SK-N-SH (cell line): Measurements from ENCODE around the gene SOX8. TPM values are rescaled to one million over a fixed set of nuclear protein-coding genes. Genes with fewer than 3 reads are reported as not detected.

Experiments used
- CTCF ChIA-PET: fragments of 300-600, 350-600 bp; formaldehyde crosslinking; extraction: SDS; loops from one replicate; lab custom pipeline; 2021; lab: Yijun Ruan, JAX
- POLR2A ChIA-PET: fragments of 350-600 bp; sonication (Branson Sonifier 250); formaldehyde crosslinking; extraction: SDS; loops from one replicate; lab custom pipeline; 2020; ENCODE audit warnings: antibody characterized with exemption, inconsistent platforms; lab: Yijun Ruan, JAX
- DNase-seq: peaks from one replicate; pipeline ENCODE4 v3.0.0; 2012
- H2AFZ ChIP-seq: fragments of 200-600 bp; sonication (generic); 2 replicates; pipeline ENCODE4 v1.8.1; 2016; ENCODE audit warnings: antibody characterized with exemption, mild to moderate bottlenecking, low read depth
- H3F3A ChIP-seq: fragments of 200-600 bp; sonication (generic); replicated peaks from 2 replicates; pipeline ENCODE3; 2016; ENCODE audit warnings: antibody characterized with exemption, mild to moderate bottlenecking; ENCODE audit not compliant: insufficient read depth
- H3K27ac ChIP-seq, 2 experiments: fragments of 200-500 bp in 1 of 2; fragments of 200-600 bp in 1 of 2; sonication (Bioruptor generic) in 1 of 2; sonication (generic), shearing (Covaris generic) in 1 of 2; 2 replicates each; pipeline versions ENCODE4 v1.5.1 to v1.6.1; 2014 to 2016; ENCODE audit warnings: low read depth in 2 of 2, inconsistent platforms in 1 of 2, low read length in 1 of 2, mild to moderate bottlenecking in 1 of 2, mixed read lengths in 1 of 2
- H3K27me3 ChIP-seq: fragments of 200-600 bp; sonication (generic), shearing (Covaris generic); 2 replicates; pipeline ENCODE4 v1.6.1; 2016; ENCODE audit warnings: mixed run types; ENCODE audit not compliant: insufficient read depth
- H3K36me3 ChIP-seq, 2 experiments: fragments of 200-500 bp in 1 of 2; fragments of 200-600 bp in 1 of 2; sonication (Bioruptor generic) in 1 of 2; sonication (generic) in 1 of 2; replicated peaks in 1 of 2; 2 replicates each; pipeline versions ENCODE3 to v1.5.1; 2014 to 2016; ENCODE audit warnings: low read length in 1 of 2, mild to moderate bottlenecking in 1 of 2; ENCODE audit not compliant: insufficient read depth in 2 of 2, control insufficient read depth in 1 of 2
- H3K4me1 ChIP-seq, 2 experiments: fragments of 200-500 bp in 1 of 2; fragments of 200-600 bp in 1 of 2; sonication (Bioruptor generic) in 1 of 2; sonication (generic), shearing (Covaris generic) in 1 of 2; 2 replicates each; pipeline versions ENCODE4 v1.5.1 to v1.6.1; 2014 to 2016; ENCODE audit warnings: low read depth in 1 of 2, low read length in 1 of 2, mixed run types in 1 of 2; ENCODE audit not compliant: insufficient read depth in 2 of 2, control insufficient read depth in 1 of 2
- H3K4me2 ChIP-seq: fragments of 200-600 bp; sonication (generic), shearing (Covaris generic); 2 replicates; pipeline ENCODE4 v1.6.1; 2017; ENCODE audit warnings: mixed run types
- H3K4me3 ChIP-seq, 2 experiments: fragments of 200-500 bp in 1 of 2; fragments of 200-600 bp in 1 of 2; sonication (Bioruptor generic) in 1 of 2; sonication (generic), shearing (Covaris generic) in 1 of 2; 2 replicates each; pipeline versions ENCODE4 v1.5.1 to v1.8.1; 2014 to 2016; ENCODE audit warnings: low read depth in 2 of 2, inconsistent platforms in 1 of 2, low read length in 1 of 2, mild to moderate bottlenecking in 1 of 2, mixed read lengths in 1 of 2, moderate library complexity in 1 of 2
- H3K79me2 ChIP-seq: fragments of 200-600 bp; sonication (generic); 2 replicates; pipeline ENCODE4 v1.8.1; 2017; ENCODE audit warnings: mild to moderate bottlenecking; ENCODE audit not compliant: insufficient read depth
- H3K9ac ChIP-seq: fragments of 200-600 bp; sonication (generic); 2 replicates; pipeline ENCODE4 v1.6.1; 2017; ENCODE audit warnings: mixed run types
- H3K9me2 ChIP-seq: fragments of 200-600 bp; sonication (generic); 2 replicates; pipeline ENCODE4 v1.6.1; 2017; ENCODE audit warnings: mixed run types
- H3K9me3 ChIP-seq: fragments of 200-600 bp; sonication (generic); 2 replicates; pipeline ENCODE4 v1.6.1; 2017; ENCODE audit warnings: mixed run types, mild to moderate bottlenecking, moderate library complexity
- H4K20me1 ChIP-seq: fragments of 200-600 bp; sonication (generic); 2 replicates; pipeline ENCODE4 v1.6.1; 2017; ENCODE audit warnings: mild to moderate bottlenecking, mixed run types; ENCODE audit not compliant: insufficient read depth
- ELF1 ChIP-seq: IDR thresholded peaks from 2 replicates; pipeline ENCODE4 v1.4.0; 2012
- FOXM1 ChIP-seq: IDR thresholded peaks from 2 replicates; pipeline ENCODE4 v1.4.0; 2012; ENCODE audit warnings: low read depth, mild to moderate bottlenecking
- GABPA ChIP-seq: IDR thresholded peaks from 2 replicates; pipeline ENCODE4 v1.4.0; 2012; ENCODE audit warnings: low read depth, mild to moderate bottlenecking
- IRF3 ChIP-seq: fragments of 150-350 bp; IDR thresholded peaks from 2 replicates; pipeline ENCODE4 v1.6.1; 2016; ENCODE audit warnings: mild to moderate bottlenecking, low read depth, low read length
- MEF2A ChIP-seq: IDR thresholded peaks from 2 replicates; pipeline ENCODE4 v1.4.0; 2012; ENCODE audit warnings: low read depth, borderline replicate concordance
- NRF1 ChIP-seq: IDR thresholded peaks from 2 replicates; pipeline ENCODE4 v1.6.1; 2012; ENCODE audit warnings: low read depth, mild to moderate bottlenecking, low read length
- POLR2AphosphoS5 ChIP-seq: IDR thresholded peaks from 2 replicates; pipeline ENCODE4 v1.6.1; 2012; ENCODE audit warnings: low read depth, low read length
- RAD21 ChIP-seq: IDR thresholded peaks from 2 replicates; pipeline ENCODE4 v1.6.1; 2012; ENCODE audit warnings: mild to moderate bottlenecking, low read length
- RCOR1 ChIP-seq: fragments of 150-350 bp; IDR thresholded peaks from 2 replicates; pipeline ENCODE4 v1.6.1; 2017; ENCODE audit warnings: antibody characterized with exemption, low read length
- REST ChIP-seq: IDR thresholded peaks from 2 replicates; pipeline ENCODE4 v1.6.1; 2012; ENCODE audit warnings: mild to moderate bottlenecking, low read depth, low read length, moderate library complexity
- RFX5 ChIP-seq: IDR thresholded peaks from 2 replicates; pipeline ENCODE4 v1.6.1; 2012; ENCODE audit warnings: mild to moderate bottlenecking, improper control_type of control experiment, low read length
- TCF12 ChIP-seq: IDR thresholded peaks from 2 replicates; pipeline ENCODE4 v1.4.0; 2012
- YY1 ChIP-seq: IDR thresholded peaks from 2 replicates; pipeline ENCODE4 v1.4.0; 2012; ENCODE audit warnings: low read depth, mild to moderate bottlenecking
- WGBS: methylation state at CpG from one replicate; pipeline ENCODE4 v1.1.6; 2017; ENCODE audit warnings: low lambda C conversion rate; 5-methylcytosine and 5-hydroxymethylcytosine counted together
- polyA plus RNA-seq, 3 experiments: library from polyadenylated mRNA; depleted of rRNA; stranded (reverse); fragments of >200 nt; gene quantifications; 2 replicates each; pipeline ENCODE4 v1.2.3, GENCODE V29; 2012
- TF ChIP-seq, protein P1 (sequence below): fragments of 200-600 bp; sonication (generic); IDR thresholded peaks from 2 replicates; pipeline ENCODE4 v1.6.1; 2017; ENCODE audit warnings: antibody characterized with exemption, mild to moderate bottlenecking, moderate library complexity
- TF ChIP-seq, protein P2 (sequence below): IDR thresholded peaks from 2 replicates; pipeline ENCODE4 v1.4.0; 2012; ENCODE audit warnings: low read depth, borderline replicate concordance

SOX8 gene
- polyA plus RNA-seq, 1 of the 3 experiments (the other 2 are of a cell fraction), result not detected

DNA sequence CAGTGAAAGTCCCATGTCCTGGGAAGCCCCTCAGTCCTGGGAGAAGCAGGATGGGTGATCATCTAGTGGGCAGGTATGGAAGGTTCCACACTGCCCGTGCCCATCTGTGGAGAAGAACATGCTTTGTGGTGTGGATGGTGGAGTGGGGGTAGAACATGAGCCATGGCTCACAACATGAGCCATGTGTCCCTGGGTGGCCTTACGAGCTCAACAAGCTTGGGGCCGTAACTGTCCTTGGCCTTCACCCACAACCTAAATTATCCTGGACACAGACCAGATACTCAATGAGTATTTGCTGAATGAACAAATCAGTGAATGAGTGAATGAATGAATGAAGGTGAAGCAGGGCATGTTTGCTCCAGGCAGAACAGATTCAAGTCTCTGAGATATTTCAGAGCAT, 13.5 kb downstream of the SOX8 start:
- no peaks in the 10 kb centered on the region for H3K4me1 ChIP-seq
- CTCF ChIA-PET, result no interaction called here

DNA sequence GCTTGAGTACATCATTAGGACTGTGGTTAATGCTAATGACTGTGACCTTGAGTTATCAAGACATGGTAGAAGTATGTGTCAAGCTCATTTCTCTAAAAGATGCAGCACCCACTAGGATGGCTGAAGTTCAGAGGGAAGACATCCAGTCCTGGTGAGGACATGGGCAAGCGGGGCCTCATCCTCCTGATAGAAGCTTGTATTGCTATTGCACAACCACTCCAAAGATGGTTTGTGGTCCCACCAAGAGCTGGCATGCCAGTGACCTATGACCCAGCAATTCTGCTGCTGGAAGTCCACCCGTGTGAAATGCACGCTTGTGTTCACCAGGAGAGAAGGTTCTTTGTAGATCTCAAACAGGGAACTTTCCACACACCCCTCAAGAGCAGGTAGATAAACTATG, 14.2 kb downstream of the SOX8 start:
- Histone ChIP-seq H3K27me3 (peaks cover 67% of the 10 kb centered on the region), H3K4me3 (no peak overlapping the region; a peak in 1 of 4 replicates), H4K20me1 (peaks cover 5% of the 10 kb centered on the region; the same call in 1 of the 2 replicates), H3K36me3 (no peaks in the 10 kb centered on the region), H2AFZ (no peak overlapping the region), H3F3A (no peaks in the 10 kb centered on the region), H3K4me1 (no peaks in the 10 kb centered on the region), H3K9ac (no peak overlapping the region), H3K79me2 (no peaks in the 10 kb centered on the region), H3K9me3 (no peaks in the 10 kb centered on the region), H3K9me2 (no peaks in the 10 kb centered on the region), H3K4me2 (no peak overlapping the region), H3K27ac (no peak overlapping the region)
- DNase-seq, result no peak
- 43% methylated on average over 3 of the region's 3 CpGs for WGBS
- ChIA-PET POLR2A (no interaction called here), CTCF (no interaction called here)
- TF ChIP-seq, protein P1, sequence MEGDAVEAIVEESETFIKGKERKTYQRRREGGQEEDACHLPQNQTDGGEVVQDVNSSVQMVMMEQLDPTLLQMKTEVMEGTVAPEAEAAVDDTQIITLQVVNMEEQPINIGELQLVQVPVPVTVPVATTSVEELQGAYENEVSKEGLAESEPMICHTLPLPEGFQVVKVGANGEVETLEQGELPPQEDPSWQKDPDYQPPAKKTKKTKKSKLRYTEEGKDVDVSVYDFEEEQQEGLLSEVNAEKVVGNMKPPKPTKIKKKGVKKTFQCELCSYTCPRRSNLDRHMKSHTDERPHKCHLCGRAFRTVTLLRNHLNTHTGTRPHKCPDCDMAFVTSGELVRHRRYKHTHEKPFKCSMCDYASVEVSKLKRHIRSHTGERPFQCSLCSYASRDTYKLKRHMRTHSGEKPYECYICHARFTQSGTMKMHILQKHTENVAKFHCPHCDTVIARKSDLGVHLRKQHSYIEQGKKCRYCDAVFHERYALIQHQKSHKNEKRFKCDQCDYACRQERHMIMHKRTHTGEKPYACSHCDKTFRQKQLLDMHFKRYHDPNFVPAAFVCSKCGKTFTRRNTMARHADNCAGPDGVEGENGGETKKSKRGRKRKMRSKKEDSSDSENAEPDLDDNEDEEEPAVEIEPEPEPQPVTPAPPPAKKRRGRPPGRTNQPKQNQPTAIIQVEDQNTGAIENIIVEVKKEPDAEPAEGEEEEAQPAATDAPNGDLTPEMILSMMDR, result no peak
- TF ChIP-seq GABPA (no peak), NRF1 (no peak), TCF12 (no peak), IRF3 (no peak), ELF1 (no peak), MEF2A (no peak), RFX5 (no peak), POLR2AphosphoS5 (no peak), RAD21 (no peak), FOXM1 (no peak), YY1 (no peak)

More for the DNA sequence above, 13.5 kb downstream of the SOX8 start:
- Histone ChIP-seq H3K27ac (no peak overlapping the region), H3K36me3 (no peaks in the 10 kb centered on the region), H3K4me2 (no peak overlapping the region), H3K79me2 (no peaks in the 10 kb centered on the region), H4K20me1 (peaks cover 5% of the 10 kb centered on the region; the same call in 1 of the 2 replicates), H3K9me2 (no peaks in the 10 kb centered on the region), H3F3A (no peaks in the 10 kb centered on the region), H3K27me3 (peaks cover 67% of the 10 kb centered on the region), H2AFZ (no peak overlapping the region), H3K9me3 (no peaks in the 10 kb centered on the region), H3K4me3 (no peak overlapping the region), H3K9ac (no peak overlapping the region)
- no peak for DNase-seq
- TF ChIP-seq RFX5 (no peak), ELF1 (no peak), RAD21 (no peak), RCOR1 (no peak), REST (no peak)
- TF ChIP-seq, protein P2, sequence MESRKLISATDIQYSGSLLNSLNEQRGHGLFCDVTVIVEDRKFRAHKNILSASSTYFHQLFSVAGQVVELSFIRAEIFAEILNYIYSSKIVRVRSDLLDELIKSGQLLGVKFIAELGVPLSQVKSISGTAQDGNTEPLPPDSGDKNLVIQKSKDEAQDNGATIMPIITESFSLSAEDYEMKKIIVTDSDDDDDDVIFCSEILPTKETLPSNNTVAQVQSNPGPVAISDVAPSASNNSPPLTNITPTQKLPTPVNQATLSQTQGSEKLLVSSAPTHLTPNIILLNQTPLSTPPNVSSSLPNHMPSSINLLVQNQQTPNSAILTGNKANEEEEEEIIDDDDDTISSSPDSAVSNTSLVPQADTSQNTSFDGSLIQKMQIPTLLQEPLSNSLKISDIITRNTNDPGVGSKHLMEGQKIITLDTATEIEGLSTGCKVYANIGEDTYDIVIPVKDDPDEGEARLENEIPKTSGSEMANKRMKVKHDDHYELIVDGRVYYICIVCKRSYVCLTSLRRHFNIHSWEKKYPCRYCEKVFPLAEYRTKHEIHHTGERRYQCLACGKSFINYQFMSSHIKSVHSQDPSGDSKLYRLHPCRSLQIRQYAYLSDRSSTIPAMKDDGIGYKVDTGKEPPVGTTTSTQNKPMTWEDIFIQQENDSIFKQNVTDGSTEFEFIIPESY, result no peak
- POLR2A ChIA-PET, result no interaction called here
- WGBS, result 0% methylated on average over 3 of the region's 3 CpGs
